ENCODE results near the gene HOOK1. TPM values are rescaled to one million over a fixed set of nuclear protein-coding genes. Genes with fewer than 3 reads are reported as not detected.
A peak's percentile ranks its signal among the peaks of the same experiment; 100 is the strongest.

Gene HOOK1
- polyA plus RNA-seq, 3 donors = not detected

DNA sequence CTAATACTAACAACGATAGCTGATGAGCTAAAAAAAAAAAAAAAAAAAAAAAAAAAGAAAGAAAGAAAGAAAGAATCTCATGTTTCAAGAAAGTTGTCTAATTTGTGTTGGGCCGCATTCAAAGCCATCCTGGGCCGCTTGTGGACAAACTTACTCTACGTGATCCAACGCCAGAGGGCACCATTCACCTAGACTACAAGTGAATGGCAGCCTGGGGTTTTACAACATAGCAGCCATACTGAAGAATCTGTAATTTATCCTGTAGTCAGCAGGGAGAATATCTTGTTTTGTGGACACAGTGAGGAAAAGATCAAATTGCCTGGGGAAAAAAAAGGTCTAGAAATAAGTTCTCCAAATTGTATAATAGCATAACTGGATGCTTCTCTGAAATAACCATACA lies 64.8 kb downstream of the HOOK1 start:
- Mint-ChIP-seq H3K4me3 (no peak overlapping the region), H3K4me1 (no peaks in the 10 kb centered on the region), H3K36me3 (no peaks in the 10 kb centered on the region), H3K9me3 (peaks cover 3 to 15% (median 6%) of the 10 kb centered on the region in 7 donors), H3K27ac (no peak overlapping the region), H3K27me3 (ENCODE audit: low read depth in 3 of 3) (no peaks in the 10 kb centered on the region)
- Histone ChIP-seq H4K20me1 (ENCODE audit: insufficient read depth, low read length) (no peaks in the 10 kb centered on the region), H2AFZ (ENCODE audit: insufficient read depth, low read depth, low read length, poor library complexity, severe bottlenecking) (no peak overlapping the region), H3K9me3 (replicated peaks in 1 of 2; ENCODE audit: control insufficient read depth in 1 of 2, insufficient read depth in 1 of 2, low read length in 2 of 2) (no peaks in the 10 kb centered on the region), H3K4me2 (replicated peaks; ENCODE audit: extremely low read depth, low read length, poor library complexity, severe bottlenecking) (no peak overlapping the region), H3K4me1 (ENCODE audit: control insufficient read depth in 1 of 2, insufficient read depth in 2 of 2, low read length in 2 of 2) (no peaks in the 10 kb centered on the region), H3K9ac (ENCODE audit: insufficient read depth, low read length, poor library complexity, severe bottlenecking) (no peak overlapping the region), H3K79me2 (ENCODE audit: insufficient read depth, low read length) (no peaks in the 10 kb centered on the region), H3K27me3 (ENCODE audit: control insufficient read depth in 2 of 2, insufficient read depth in 2 of 2, low read length in 2 of 2) (no peaks in the 10 kb centered on the region), H3K4me3 (replicated peaks in 1 of 3; ENCODE audit: low read depth in 2 of 3, low read length in 3 of 3) (no peak overlapping the region), H3K27ac (ENCODE audit: low read depth in 1 of 2, low read length in 2 of 2) (no peak overlapping the region), H3K36me3 (replicated peaks in 1 of 2; ENCODE audit: control insufficient read depth in 1 of 2, insufficient read depth in 2 of 2, low read length in 2 of 2) (no peaks in the 10 kb centered on the region)
- TF ChIP-seq, protein P1, sequence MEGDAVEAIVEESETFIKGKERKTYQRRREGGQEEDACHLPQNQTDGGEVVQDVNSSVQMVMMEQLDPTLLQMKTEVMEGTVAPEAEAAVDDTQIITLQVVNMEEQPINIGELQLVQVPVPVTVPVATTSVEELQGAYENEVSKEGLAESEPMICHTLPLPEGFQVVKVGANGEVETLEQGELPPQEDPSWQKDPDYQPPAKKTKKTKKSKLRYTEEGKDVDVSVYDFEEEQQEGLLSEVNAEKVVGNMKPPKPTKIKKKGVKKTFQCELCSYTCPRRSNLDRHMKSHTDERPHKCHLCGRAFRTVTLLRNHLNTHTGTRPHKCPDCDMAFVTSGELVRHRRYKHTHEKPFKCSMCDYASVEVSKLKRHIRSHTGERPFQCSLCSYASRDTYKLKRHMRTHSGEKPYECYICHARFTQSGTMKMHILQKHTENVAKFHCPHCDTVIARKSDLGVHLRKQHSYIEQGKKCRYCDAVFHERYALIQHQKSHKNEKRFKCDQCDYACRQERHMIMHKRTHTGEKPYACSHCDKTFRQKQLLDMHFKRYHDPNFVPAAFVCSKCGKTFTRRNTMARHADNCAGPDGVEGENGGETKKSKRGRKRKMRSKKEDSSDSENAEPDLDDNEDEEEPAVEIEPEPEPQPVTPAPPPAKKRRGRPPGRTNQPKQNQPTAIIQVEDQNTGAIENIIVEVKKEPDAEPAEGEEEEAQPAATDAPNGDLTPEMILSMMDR (IDR thresholded peaks at IDR 0.05) = peak; percentile 26
- DNase-seq = no peak
- intact Hi-C loops (cut with micrococcal nuclease) = no loop called here
- WGBS (ENCODE audit: insufficient coverage) = no CpG with 5 or more reads among the region's 5 CpGs

DNA sequence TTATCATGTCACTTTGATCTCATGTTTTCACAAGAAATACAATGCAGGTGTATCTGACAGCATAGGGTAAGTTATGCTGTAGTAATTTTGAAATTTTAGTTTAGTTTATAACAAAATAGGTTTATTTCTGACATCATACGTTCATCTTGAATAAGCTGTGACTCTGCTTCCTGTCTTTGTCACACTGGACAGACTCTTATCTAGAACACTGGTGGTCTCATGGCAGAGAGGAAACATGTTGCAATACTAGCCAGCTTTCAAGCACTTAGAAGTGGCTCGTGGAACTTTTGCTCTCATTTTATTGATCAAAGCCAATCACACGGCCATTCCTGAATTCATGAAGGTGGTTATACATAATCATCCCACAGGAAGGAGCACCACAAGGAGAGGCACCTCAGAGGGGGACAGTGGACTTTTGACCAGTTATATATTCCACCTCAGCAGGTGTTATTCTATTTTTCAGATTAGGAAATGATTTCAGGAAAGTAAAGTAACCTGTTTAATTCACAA lies 65.3 kb downstream of the HOOK1 start:
- TF ChIP-seq, protein P1 (IDR thresholded peaks at IDR 0.05) = no peak
- Histone ChIP-seq H3K4me2 (replicated peaks; ENCODE audit: extremely low read depth, low read length, poor library complexity, severe bottlenecking) (no peak overlapping the region), H3K4me1 (ENCODE audit: control insufficient read depth in 1 of 2, insufficient read depth in 2 of 2, low read length in 2 of 2) (no peaks in the 10 kb centered on the region), H4K20me1 (ENCODE audit: insufficient read depth, low read length) (no peaks in the 10 kb centered on the region), H3K9me3 (replicated peaks in 1 of 2; ENCODE audit: control insufficient read depth in 1 of 2, insufficient read depth in 1 of 2, low read length in 2 of 2) (no peaks in the 10 kb centered on the region), H2AFZ (ENCODE audit: insufficient read depth, low read depth, low read length, poor library complexity, severe bottlenecking) (no peak overlapping the region), H3K9ac (ENCODE audit: insufficient read depth, low read length, poor library complexity, severe bottlenecking) (no peak overlapping the region), H3K36me3 (replicated peaks in 1 of 2; ENCODE audit: control insufficient read depth in 1 of 2, insufficient read depth in 2 of 2, low read length in 2 of 2) (no peaks in the 10 kb centered on the region), H3K27me3 (ENCODE audit: control insufficient read depth in 2 of 2, insufficient read depth in 2 of 2, low read length in 2 of 2) (no peaks in the 10 kb centered on the region), H3K4me3 (replicated peaks in 1 of 3; ENCODE audit: low read depth in 2 of 3, low read length in 3 of 3) (no peak overlapping the region), H3K79me2 (ENCODE audit: insufficient read depth, low read length) (no peaks in the 10 kb centered on the region), H3K27ac (ENCODE audit: low read depth in 1 of 2, low read length in 2 of 2) (no peak overlapping the region)
- H3K36me3 Mint-ChIP-seq = no peaks in the 10 kb centered on the region
- peaks cover 3 to 15% (median 6%) of the 10 kb centered on the region in 7 donors for H3K9me3 Mint-ChIP-seq
- H3K4me1 Mint-ChIP-seq = no peaks in the 10 kb centered on the region
- no peak for DNase-seq
- intact Hi-C loops (cut with micrococcal nuclease) = no loop called here
- H3K27me3 Mint-ChIP-seq (ENCODE audit: low read depth in 3 of 3) = no peaks in the 10 kb centered on the region
- no peak overlapping the region for H3K27ac Mint-ChIP-seq
- no peak overlapping the region for H3K4me3 Mint-ChIP-seq
- 10% methylated on average over 2 of the region's 3 CpGs for WGBS (ENCODE audit: insufficient coverage)
